GM12878 (cell line): Measurements from ENCODE around the gene UBAC2. TPM values are rescaled to one million over a fixed set of nuclear protein-coding genes. Genes with fewer than 3 reads are reported as not detected.

ENCODE experiments used
- ATAC-seq: fragments of 200-7000 bp; cut with Tn5 transposase; 3 replicates; pipeline ENCODE4 v1.9.1; 2020; ENCODE audit warnings: mild to moderate bottlenecking, moderate library complexity
- BruUV-seq: library from RNA; stranded (reverse); fragments of 400-500 nt; replicated peaks from 2 replicates; lab custom pipeline; 2021; lab: Mats Ljungman, UMichigan
- CTCF ChIA-PET: fragments of 300-600 bp; sonication (Branson Sonifier 250); formaldehyde crosslinking; extraction: SDS; loops from one replicate; lab custom pipeline; 2021; ENCODE audit warnings: inconsistent platforms; lab: Yijun Ruan, JAX
- POLR2A ChIA-PET: fragments of 350-600 bp; formaldehyde crosslinking; extraction: SDS; loops from one replicate; lab custom pipeline; 2021; ENCODE audit warnings: inconsistent platforms; lab: Charles Lee
- RAD21 ChIA-PET: fragments of 300-600 bp; sonication (Branson Sonifier 250); formaldehyde crosslinking; loops from one replicate; lab custom pipeline; 2023; ENCODE audit warnings: antibody characterized with exemption; ENCODE audit not compliant: unreplicated experiment; lab: Charles Lee
- SMC1A ChIA-PET: fragments of 300-600 bp; sonication (Branson Sonifier 250); formaldehyde crosslinking; loops from one replicate; lab custom pipeline; 2023; ENCODE audit not compliant: unreplicated experiment, uncharacterized antibody; lab: Charles Lee
- DNase-seq: peaks from one replicate; pipeline ENCODE4 v3.0.0-alpha.2; 2011; ENCODE audit warnings: low read depth, low spot score
- FAIRE-seq: peaks from 3 replicates; lab custom pipeline; 2011; peaks lifted over from hg19 to GRCh38; lab: Jason Lieb, UNC
- H2AFZ ChIP-seq: 2 replicates; pipeline ENCODE4 v1.6.0; 2011; ENCODE audit warnings: low read depth, low read length, control low read depth; ENCODE audit not compliant: control insufficient read depth
- H3K27ac ChIP-seq: 2 replicates; pipeline ENCODE4 v1.5.1; 2011; ENCODE audit warnings: control low read depth; ENCODE audit not compliant: control insufficient read depth, insufficient read depth
- H3K27me3 ChIP-seq, 2 experiments: replicated peaks in 1 of 2; 2 replicates each; pipeline versions ENCODE4 v1.6.0 to v1.6.1; 2011; ENCODE audit warnings: low read length in 1 of 2; ENCODE audit not compliant: control insufficient read depth in 2 of 2, insufficient read depth in 2 of 2
- H3K36me3 ChIP-seq, 2 experiments: 2 replicates each; pipeline ENCODE4 v1.5.1; 2011; ENCODE audit warnings: low read length in 1 of 2; ENCODE audit not compliant: control insufficient read depth in 2 of 2, insufficient read depth in 2 of 2
- H3K4me1 ChIP-seq: 2 replicates; pipeline ENCODE4 v1.6.1; 2011; ENCODE audit warnings: mild to moderate bottlenecking, low read length, moderate library complexity, mixed read lengths; ENCODE audit not compliant: control insufficient read depth, insufficient read depth
- H3K4me2 ChIP-seq: 2 replicates; pipeline ENCODE4 v1.6.0; 2011; ENCODE audit warnings: control low read depth; ENCODE audit not compliant: control insufficient read depth, insufficient read depth
- H3K4me3 ChIP-seq: fragments of 200-600 bp; sonication (generic); 2 replicates; pipeline ENCODE4 v1.5.1; 2016
- H3K79me2 ChIP-seq: 2 replicates; pipeline ENCODE4 v1.6.0; 2011; ENCODE audit warnings: low read length; ENCODE audit not compliant: control insufficient read depth, insufficient read depth
- H3K9ac ChIP-seq: 2 replicates; pipeline ENCODE4 v1.8.0; 2011; ENCODE audit warnings: low read length, control low read depth, mixed read lengths; ENCODE audit not compliant: control insufficient read depth, insufficient read depth
- H3K9me3 ChIP-seq: replicated peaks from 3 replicates; pipeline ENCODE4 v1.5.1; 2011; ENCODE audit warnings: mild to moderate bottlenecking, low read length; ENCODE audit not compliant: control insufficient read depth, insufficient read depth
- H4K20me1 ChIP-seq: 2 replicates; pipeline ENCODE4 v1.6.0; 2011; ENCODE audit not compliant: control insufficient read depth, insufficient read depth
- CHD1 ChIP-seq: IDR thresholded peaks from 2 replicates; pipeline ENCODE4 v1.6.1; 2012; ENCODE audit warnings: low read depth, low read length, improper control_type of control experiment
- EP300 ChIP-seq, 2 experiments: fragments of 150-350 bp in 1 of 2; IDR thresholded peaks; 2 replicates each; pipeline ENCODE4 v1.6.1; 2011 to 2012; ENCODE audit warnings: low read depth in 2 of 2, low read length in 2 of 2, borderline replicate concordance in 1 of 2, improper control_type of control experiment in 1 of 2, inconsistent platforms in 1 of 2; ENCODE audit not compliant: control insufficient read depth in 1 of 2
- MTA2 ChIP-seq: fragments of 450-650 bp; IDR thresholded peaks from 2 replicates; pipeline ENCODE4 v1.6.1; 2016; ENCODE audit warnings: low read depth, mild to moderate bottlenecking, moderate library complexity
- MXI1 ChIP-seq: fragments of 150-350 bp; IDR thresholded peaks from 2 replicates; pipeline ENCODE4 v1.6.1; 2011; ENCODE audit warnings: low read depth, mild to moderate bottlenecking, inconsistent platforms, low read length, improper control_type of control experiment
- NRF1 ChIP-seq: conservative IDR thresholded peaks from 2 replicates; pipeline ENCODE4 v1.6.1; 2011; ENCODE audit warnings: mild to moderate bottlenecking, low read depth, low read length, improper control_type of control experiment
- SMAD5 ChIP-seq: IDR thresholded peaks from 2 replicates; pipeline ENCODE4 v1.6.1; 2016; ENCODE audit warnings: antibody characterized with exemption, low read depth
- SMC3 ChIP-seq: IDR thresholded peaks from 2 replicates; pipeline ENCODE4 v1.6.1; 2011; ENCODE audit warnings: low read length, improper control_type of control experiment, borderline replicate concordance
- WGBS: methylation state at CpG from one replicate; pipeline ENCODE4 v1.1.6; 2016; ENCODE audit warnings: low lambda C conversion rate; ENCODE audit not compliant: insufficient replicate concordance, insufficient coverage; ENCODE audit errors: missing lambda C conversion rate; 5-methylcytosine and 5-hydroxymethylcytosine counted together
- in situ Hi-C: fragments of 300-500 bp; cut with MboI; formaldehyde crosslinking; loops from 9 replicates; pipeline ENCODE4 v1.14.3; 2018; ENCODE audit warnings: mixed read lengths
- intact Hi-C: fragments of 100-400 bp; cut with micrococcal nuclease; formaldehyde crosslinking; loops from one replicate; pipeline ENCODE4 v1.14.2; 2022; ENCODE audit not compliant: unreplicated experiment
- polyA plus RNA-seq, 11 experiments: library from polyadenylated mRNA; depleted of rRNA in 4 of 11; unstranded in 6 of 11; stranded (reverse) in 5 of 11; fragments of >200 nt; fragmentation: Nextera tagmentation in 4 of 11; fragmentation: Illumina TruSeq in 1 of 11; extraction: Ambion mirVana in 4 of 11; extraction: Trizol in 1 of 11; gene quantifications; 1 replicate in 1 of 11; 2 replicates in 10 of 11; pipeline versions ENCODE4 v1.2.1 to v1.2.3, GENCODE V29; 2011 to 2016; ENCODE audit warnings: inconsistent platforms in 2 of 11, missing spikeins in 2 of 11, low read depth in 1 of 11
- total RNA-seq, 4 experiments: library from RNA; depleted of rRNA in 3 of 4; stranded (reverse); fragments of >200 nt in 3 of 4; fragmentation: Illumina TruSeq in 1 of 4; extraction: Trizol in 1 of 4; gene quantifications; 2 replicates each; pipeline versions ENCODE4 v1.2.1 to v1.2.3, GENCODE V29; 2013 to 2021
- TF ChIP-seq, protein P1 (sequence below): IDR thresholded peaks from 2 replicates; pipeline ENCODE4 v1.6.1; 2011; ENCODE audit warnings: low read depth, mild to moderate bottlenecking, low read length, moderate library complexity, borderline replicate concordance; ENCODE audit errors: extremely low read depth

The UBAC2 gene
- total and polyA plus RNA-seq, 10 of the 15 experiments (the other 5 are each of a cell fraction or from before 2014, with no cell fraction given): 3.0 to 54.6 (median 17.4) TPM

DNA sequence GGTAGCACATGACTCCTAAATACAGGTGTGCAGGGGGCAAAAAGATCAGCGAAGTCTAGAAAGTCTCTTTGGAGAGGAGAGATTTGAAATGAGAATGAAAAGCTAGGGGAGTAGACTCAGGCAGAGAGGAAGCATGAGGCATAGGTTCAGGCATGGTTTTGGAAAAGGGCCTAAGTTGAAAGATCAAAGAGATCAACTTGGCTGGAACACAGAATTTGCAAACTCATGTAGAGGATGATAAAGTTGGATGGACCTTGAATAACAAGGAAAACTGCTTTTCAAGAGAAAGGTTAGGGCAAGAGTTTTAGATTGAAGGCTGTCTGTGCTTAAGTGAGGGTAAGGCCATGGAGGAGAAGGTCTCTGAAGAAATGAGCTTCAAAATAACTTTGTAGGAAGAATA is 47.4 kb upstream of the UBAC2 start:
- FAIRE-seq (no peak), ATAC-seq (no peak), DNase-seq (no peak)
- no peak for TF ChIP-seq EP300 (IDR thresholded peaks at IDR 0.05; ENCODE audit: borderline replicate concordance in 1 of 2, control insufficient read depth in 1 of 2, low read depth in 2 of 2, low read length in 2 of 2)
- TF ChIP-seq MXI1: no peak
- TF ChIP-seq, protein P1, sequence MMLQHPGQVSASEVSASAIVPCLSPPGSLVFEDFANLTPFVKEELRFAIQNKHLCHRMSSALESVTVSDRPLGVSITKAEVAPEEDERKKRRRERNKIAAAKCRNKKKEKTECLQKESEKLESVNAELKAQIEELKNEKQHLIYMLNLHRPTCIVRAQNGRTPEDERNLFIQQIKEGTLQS: no peak
- TF ChIP-seq SMAD5: no peak
- no peak for TF ChIP-seq SMC3
- no peak for TF ChIP-seq MTA2
- TF ChIP-seq NRF1: no peak
- TF ChIP-seq CHD1: no peak
- no TSS peak for BruUV-seq
- Histone ChIP-seq H3K9me3 (no peaks in the 10 kb centered on the region; the same call in 2 of the 3 replicates), H3K27me3 (no peaks in the 10 kb centered on the region; a peak in 1 of 4 replicates), H3K79me2 (no peaks in the 10 kb centered on the region), H3K4me1 (0 out of 2 replicates have a peak, but pooled peaks cover 3% of the 10 kb centered on the region), H2AFZ (no peak overlapping the region), H4K20me1 (no peaks in the 10 kb centered on the region), H3K9ac (no peak overlapping the region), H3K27ac (no peak overlapping the region), H3K36me3 (no peaks in the 10 kb centered on the region), H3K4me2 (no peak overlapping the region), H3K4me3 (no peak overlapping the region)
- CTCF ChIA-PET: no interaction called here
- RAD21 ChIA-PET: interaction anchor here (1.0 kb wide), 1 partner anchor 113 kb away, joined by 3 read pairs; no protein-coding TSS in a partner anchor
- POLR2A ChIA-PET: no interaction called here
- intact Hi-C loops (no loop called here), in situ Hi-C loops (no loop called here)
- SMC1A ChIA-PET: no interaction called here
- 0% methylated on average over 1 of the region's 1 CpG for WGBS
